NCI-H2196 (cell line): Measurements from ENCODE around the gene C10orf71.

Experiments
- DNase-seq: peaks from one replicate; lab custom pipeline; 2025; ENCODE audit not compliant: unreplicated experiment; lab: John Stamatoyannopoulos, UW

C10orf71 gene

GRCh38 chr10:49313501-49314070 lies 14.6 kb downstream of the C10orf71 start:
- no peak for DNase-seq

- no peak for DNase-seq
These were observed 15.8 kb downstream of the C10orf71 start for GRCh38 chr10:49314806-49315205.

- no peak for DNase-seq
These were observed 19.1 kb downstream of the C10orf71 start for GRCh38 chr10:49318028-49318427.

GRCh38 chr10:49318755-49319154 lies 19.8 kb downstream of the C10orf71 start:
- no peak for DNase-seq

- no peak for DNase-seq
These were observed 20.2 kb downstream of the C10orf71 start for GRCh38 chr10:49319206-49319605.

GRCh38 chr10:49320191-49320590 lies 21.2 kb downstream of the C10orf71 start:
- no peak for DNase-seq

- no peak for DNase-seq
These were observed 22.1 kb downstream of the C10orf71 start for GRCh38 chr10:49321021-49321420.

- DNase-seq, result no peak
These were observed 23.6 kb downstream of the C10orf71 start for GRCh38 chr10:49322371-49323170.

GRCh38 chr10:49323171-49323895 lies 24.4 kb downstream of the C10orf71 start:
- no peak for DNase-seq

GRCh38 chr10:49323896-49324270 lies 24.9 kb downstream of the C10orf71 start:
- no peak for DNase-seq

GRCh38 chr10:49324711-49325110 lies 25.7 kb downstream of the C10orf71 start:
- DNase-seq, result no peak

- no peak for DNase-seq
These were observed 26.4 kb downstream of the C10orf71 start for GRCh38 chr10:49325131-49325915.

GRCh38 chr10:49325916-49326783 lies 27.2 kb downstream of the C10orf71 start:
- no peak for DNase-seq

GRCh38 chr10:49327036-49327813 lies 28.3 kb downstream of the C10orf71 start:
- DNase-seq, result no peak

- no peak for DNase-seq
These were observed 29.6 kb downstream of the C10orf71 start for GRCh38 chr10:49328401-49329145.

GRCh38 chr10:49329146-49329505 lies 30.2 kb downstream of the C10orf71 start:
- DNase-seq, result no peak

- DNase-seq, result no peak
These were observed 31.2 kb downstream of the C10orf71 start for GRCh38 chr10:49330127-49330665.

GRCh38 chr10:49331431-49331830 lies 32.5 kb downstream of the C10orf71 start:
- DNase-seq, result no peak

- no peak for DNase-seq
These were observed 33.4 kb downstream of the C10orf71 start for GRCh38 chr10:49332333-49332732.
